ENCODE data around the gene PIK3R3.

Gene PIK3R3

GRCh38 chr1:46112108-46112507 is 20.3 kb downstream of the PIK3R3 start:
- TF ChIP-seq CTCF (IDR thresholded peaks at IDR 0.05; ENCODE audit: low read depth, low read length, missing control alignments): no peak
- DNase-seq (ENCODE audit: low read depth): no peak
- H3K4me3 ChIP-seq (ENCODE audit: low read depth, low read length): no peak overlapping the region

- H3K4me3 ChIP-seq (ENCODE audit: low read depth, low read length): no peak overlapping the region
- TF ChIP-seq CTCF (IDR thresholded peaks at IDR 0.05; ENCODE audit: low read depth, low read length, missing control alignments): no peak
- DNase-seq (ENCODE audit: low read depth): no peak
Measured at GRCh38 chr1:46110521-46110920, 21.9 kb downstream of the PIK3R3 start.

DNA sequence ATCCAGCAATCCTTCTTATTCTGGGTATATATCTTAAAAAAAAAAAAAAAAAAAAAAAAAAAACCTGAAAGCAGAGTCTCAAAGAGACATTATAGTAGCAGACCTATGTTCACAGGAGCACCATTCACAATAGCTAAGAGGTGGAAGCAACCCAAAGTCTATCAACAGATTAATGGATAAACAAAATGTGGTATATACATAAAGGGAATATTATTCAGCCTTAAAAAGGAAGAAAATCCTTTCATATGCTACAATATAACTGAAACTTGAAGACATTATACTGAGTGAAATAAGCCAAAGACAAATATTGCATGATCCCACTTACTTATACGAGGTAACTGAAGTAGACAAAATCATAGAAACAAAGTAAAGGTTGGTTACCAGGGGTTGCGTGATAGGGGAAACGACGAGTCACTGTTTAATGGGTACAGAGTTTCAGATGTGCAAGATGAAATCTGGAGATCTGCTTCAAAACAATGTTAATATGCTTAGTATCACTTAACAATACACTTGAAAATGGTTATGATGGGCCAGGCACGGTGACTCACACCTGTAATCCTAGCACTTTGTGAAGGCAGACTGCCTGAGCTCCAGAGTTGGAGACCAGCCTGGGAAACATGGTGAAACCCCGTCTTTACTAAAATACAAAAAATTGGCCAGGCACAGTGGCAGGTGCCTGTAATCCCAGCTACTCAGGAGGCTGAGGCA is 29.5 kb downstream of the PIK3R3 start:
- DNase-seq (ENCODE audit: low read depth): no peak
- H3K4me3 ChIP-seq (ENCODE audit: low read depth, low read length): no peak overlapping the region
- no peak for TF ChIP-seq CTCF (IDR thresholded peaks at IDR 0.05; ENCODE audit: low read depth, low read length, missing control alignments)

DNA sequence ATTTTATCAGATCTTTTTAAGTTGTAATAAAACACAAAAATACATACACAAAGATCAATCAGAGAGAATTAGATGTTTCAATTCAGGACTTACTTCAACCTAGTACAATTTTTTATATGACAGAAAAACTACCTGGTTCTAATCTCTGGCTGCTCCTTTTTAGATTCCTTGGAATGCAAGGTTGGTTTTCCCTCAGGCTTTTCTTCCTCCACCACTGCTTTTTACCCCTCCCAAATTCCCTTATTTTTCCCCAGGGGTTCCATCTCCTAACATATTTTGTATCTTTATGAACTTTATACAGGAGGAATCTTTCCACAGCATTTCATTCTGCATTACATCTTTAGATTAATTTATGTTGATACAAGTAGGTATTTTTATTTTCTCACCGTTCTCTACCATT is 33.2 kb downstream of the PIK3R3 start:
- H3K4me3 ChIP-seq (ENCODE audit: low read depth, low read length): no peak overlapping the region
- TF ChIP-seq CTCF (IDR thresholded peaks at IDR 0.05; ENCODE audit: low read depth, low read length, missing control alignments): no peak
- DNase-seq (ENCODE audit: low read depth): no peak

DNA sequence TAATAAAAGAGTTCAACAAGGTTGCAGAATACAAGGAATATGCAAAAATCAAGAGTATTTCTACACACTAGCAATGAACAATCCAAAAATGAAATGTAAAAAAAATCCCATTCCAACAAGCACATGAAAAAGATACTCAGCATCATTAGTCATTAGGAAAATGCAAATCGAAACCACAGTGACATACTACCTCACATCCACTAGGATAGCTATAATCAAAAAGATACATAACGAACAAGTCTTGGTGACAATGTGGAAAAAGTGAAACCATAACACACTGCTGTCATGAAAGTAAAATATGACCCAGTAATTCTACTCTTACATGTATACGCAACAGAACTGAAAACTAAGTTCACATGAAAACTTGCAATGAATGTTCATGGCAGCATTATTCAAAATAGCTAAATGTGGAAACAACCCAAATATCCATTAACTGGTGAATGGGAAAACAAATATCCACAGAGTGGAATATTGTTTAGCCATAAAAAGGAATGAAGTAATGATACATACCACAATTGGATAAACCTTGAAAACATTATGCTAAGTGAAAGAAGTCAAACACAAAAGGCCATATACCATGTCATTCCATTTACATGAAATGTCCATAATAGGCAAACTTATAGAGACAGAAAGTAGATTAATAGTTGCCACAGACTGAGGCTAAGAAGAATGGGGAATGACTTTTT is 34.3 kb downstream of the PIK3R3 start:
- H3K4me3 ChIP-seq (ENCODE audit: low read depth, low read length): no peak overlapping the region
- no peak for DNase-seq (ENCODE audit: low read depth)
- TF ChIP-seq CTCF (IDR thresholded peaks at IDR 0.05; ENCODE audit: low read depth, low read length, missing control alignments): no peak

- DNase-seq (ENCODE audit: low read depth): no peak
- H3K4me3 ChIP-seq (ENCODE audit: low read depth, low read length): no peak overlapping the region; the same call in 1 of the 2 replicates
- no peak for TF ChIP-seq CTCF (IDR thresholded peaks at IDR 0.05; ENCODE audit: low read depth, low read length, missing control alignments)
Measured at GRCh38 chr1:46097149-46097472, 35.3 kb downstream of the PIK3R3 start.

Data from GM12864 (cell line).